Liver (tissue), 9 donors: Measurements from ENCODE around the gene LYST. TPM values are rescaled to one million over a fixed set of nuclear protein-coding genes. Genes with fewer than 3 reads are reported as not detected.

Experiments
- DNase-seq: peaks from one replicate; pipeline ENCODE4 v3.0.0-alpha.2; 2017; ENCODE audit warnings: low spot score
- H3K27ac ChIP-seq, 2 donors: one replicate each; pipeline ENCODE4 v1.7.0; 2013; ENCODE audit warnings: inconsistent platforms in 2 of 2, low read length in 2 of 2, control low read depth in 1 of 2, low read depth in 1 of 2, mild to moderate bottlenecking in 1 of 2
- H3K27me3 ChIP-seq, 4 donors: one replicate each; pipeline versions ENCODE4 v1.6.1 to v1.7.0; 2013; ENCODE audit warnings: low read length in 3 of 4, inconsistent platforms in 1 of 4, mild to moderate bottlenecking in 1 of 4, moderate library complexity in 1 of 4; ENCODE audit not compliant: control insufficient read depth in 4 of 4, insufficient read depth in 4 of 4
- H3K36me3 ChIP-seq, 4 donors: one replicate each; pipeline versions ENCODE4 v1.6.1 to v1.7.0; 2013; ENCODE audit warnings: low read length in 3 of 4, mild to moderate bottlenecking in 3 of 4, low read depth in 1 of 4, moderate library complexity in 1 of 4; ENCODE audit not compliant: control insufficient read depth in 4 of 4, insufficient read depth in 3 of 4
- H3K4me1 ChIP-seq, 4 donors: one replicate each; pipeline versions ENCODE4 v1.6.1 to v1.7.0; 2013; ENCODE audit warnings: low read length in 3 of 4, mild to moderate bottlenecking in 3 of 4, moderate library complexity in 1 of 4; ENCODE audit not compliant: control insufficient read depth in 4 of 4, insufficient read depth in 4 of 4
- H3K4me3 ChIP-seq, 3 donors: one replicate each; pipeline versions ENCODE4 v1.6.1 to v1.7.0; 2013; ENCODE audit warnings: low read length in 3 of 3, control low read depth in 1 of 3, low read depth in 1 of 3, mild to moderate bottlenecking in 1 of 3
- H3K9ac ChIP-seq, 2 donors: one replicate each; pipeline ENCODE4 v1.7.0; 2013; ENCODE audit warnings: low read length in 2 of 2, mild to moderate bottlenecking in 2 of 2, moderate library complexity in 2 of 2, control low read depth in 1 of 2, low read depth in 1 of 2
- H3K9me3 ChIP-seq, 4 donors: one replicate each; pipeline versions ENCODE4 v1.6.1 to v1.7.0; 2013; ENCODE audit warnings: low read length in 3 of 4; ENCODE audit not compliant: control insufficient read depth in 4 of 4
- FOXA1 ChIP-seq: IDR thresholded peaks from 2 replicates; pipeline ENCODE4 v1.6.1; 2016; ENCODE audit warnings: antibody characterized with exemption
- FOXA2 ChIP-seq: IDR thresholded peaks from 2 replicates; pipeline ENCODE4 v1.6.1; 2016; ENCODE audit warnings: antibody characterized with exemption
- GABPA ChIP-seq, 2 donors: IDR thresholded peaks in 1 of 2; conservative IDR thresholded peaks in 1 of 2; 2 replicates each; pipeline ENCODE4 v1.6.1; 2016; ENCODE audit warnings: antibody characterized with exemption in 2 of 2, mild to moderate bottlenecking in 1 of 2, moderate library complexity in 1 of 2
- HNF4A ChIP-seq, 2 donors: conservative IDR thresholded peaks; 2 replicates each; pipeline ENCODE4 v1.6.1; 2016; ENCODE audit warnings: antibody characterized with exemption in 2 of 2, mild to moderate bottlenecking in 2 of 2
- JUND ChIP-seq, 2 donors: IDR thresholded peaks; 2 replicates each; pipeline ENCODE4 v1.6.1; 2016; ENCODE audit warnings: antibody characterized with exemption in 2 of 2
- RXRA ChIP-seq, 2 donors: IDR thresholded peaks; 2 replicates each; pipeline ENCODE4 v1.6.1; 2017 to 2018; ENCODE audit warnings: antibody characterized with exemption in 2 of 2, mild to moderate bottlenecking in 1 of 2
- SP1 ChIP-seq: IDR thresholded peaks from 2 replicates; pipeline ENCODE4 v1.6.1; 2018; ENCODE audit warnings: antibody characterized with exemption, mild to moderate bottlenecking
- TAF1 ChIP-seq: conservative IDR thresholded peaks from 2 replicates; pipeline ENCODE4 v1.6.1; 2016; ENCODE audit warnings: antibody characterized with exemption, mild to moderate bottlenecking
- YY1 ChIP-seq: IDR thresholded peaks from 2 replicates; pipeline ENCODE4 v1.6.1; 2016; ENCODE audit warnings: antibody characterized with exemption, mild to moderate bottlenecking
- WGBS: extraction: QIAGEN DNeasy Blood & Tissue Kit; methylation state at CpG from one replicate; pipeline ENCODE4 v1.1.7; 2013; 5-methylcytosine and 5-hydroxymethylcytosine counted together
- polyA plus RNA-seq, 2 donors: library from polyadenylated mRNA; stranded (reverse) in 1 of 2; unstranded in 1 of 2; fragments of 200-250 nt in 1 of 2; fragments of >200 nt in 1 of 2; fragmentation: Nextera tagmentation in 1 of 2; extraction: Ambion mirVana in 1 of 2; gene quantifications; one replicate each; pipeline versions ENCODE4 v1.2.1 to v1.2.3, GENCODE V29; 2013 to 2015
- total RNA-seq, 2 donors: library from RNA; depleted of rRNA; stranded (reverse); fragments of >200 nt; gene quantifications; one replicate each; pipeline ENCODE4 v1.2.3, GENCODE V29; 2014
- TF ChIP-seq, protein P1 (sequence below): IDR thresholded peaks from 2 replicates; pipeline ENCODE4 v1.6.1; 2016; ENCODE audit warnings: antibody characterized with exemption
- TF ChIP-seq, protein P2 (sequence below): IDR thresholded peaks from 2 replicates; pipeline ENCODE4 v1.6.1; 2016; ENCODE audit warnings: antibody characterized with exemption
- TF ChIP-seq, protein P3 (sequence below): IDR thresholded peaks from 2 replicates; pipeline ENCODE4 v1.6.1; 2016; ENCODE audit warnings: antibody characterized with exemption
- TF ChIP-seq, protein P4 (sequence below): fragments of 150-350 bp; IDR thresholded peaks from 2 replicates; pipeline ENCODE4 v1.5.1; 2017; ENCODE audit warnings: improper control_type of control experiment, low read depth, low read length; ENCODE audit not compliant: missing input control
- TF ChIP-seq, protein P5 (sequence below): IDR thresholded peaks from 2 replicates; pipeline ENCODE4 v1.6.1; 2016; ENCODE audit warnings: antibody characterized with exemption, mild to moderate bottlenecking
- donor health status: healthy.
- donor health status: healthy.
- donor health status: healthy.
- donor health status: healthy.
- donor health status: healthy.

LYST gene
- total and polyA plus RNA-seq, 4 donors = 3.4 to 45.9 (median 14.2) TPM

DNA sequence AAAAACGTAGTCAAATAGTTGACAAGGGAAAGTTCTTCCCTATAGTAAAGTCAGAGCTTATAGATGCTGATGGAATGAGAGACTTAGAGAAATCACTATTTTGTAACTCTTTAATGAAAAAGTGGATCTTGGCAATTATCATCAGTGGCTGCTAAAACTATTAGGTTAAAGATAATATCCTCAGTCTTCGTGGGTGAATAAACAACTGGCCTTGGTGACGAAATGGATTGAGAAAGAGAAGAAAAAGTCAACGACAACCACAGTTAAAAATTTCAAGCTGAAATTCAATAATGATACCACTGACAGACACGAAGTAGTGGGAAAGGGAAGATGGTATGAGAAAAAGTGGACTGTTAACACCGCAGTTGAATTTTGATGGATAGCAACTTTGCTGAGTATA lies 127.1 kb downstream of the LYST start:
- no peak overlapping the region for H3K27ac ChIP-seq
- H3K4me3 ChIP-seq = no peak overlapping the region
- WGBS = 60% methylated on average over 6 of the region's 6 CpGs
- no peak for DNase-seq
- TF ChIP-seq, protein P1, sequence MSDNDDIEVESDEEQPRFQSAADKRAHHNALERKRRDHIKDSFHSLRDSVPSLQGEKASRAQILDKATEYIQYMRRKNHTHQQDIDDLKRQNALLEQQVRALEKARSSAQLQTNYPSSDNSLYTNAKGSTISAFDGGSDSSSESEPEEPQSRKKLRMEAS = no peak
- no peak for TF ChIP-seq HNF4A (conservative IDR thresholded peaks at IDR 0.05)
- TF ChIP-seq FOXA1 = no peak
- no peak for TF ChIP-seq SP1
- TF ChIP-seq YY1 = no peak
- TF ChIP-seq, protein P2, sequence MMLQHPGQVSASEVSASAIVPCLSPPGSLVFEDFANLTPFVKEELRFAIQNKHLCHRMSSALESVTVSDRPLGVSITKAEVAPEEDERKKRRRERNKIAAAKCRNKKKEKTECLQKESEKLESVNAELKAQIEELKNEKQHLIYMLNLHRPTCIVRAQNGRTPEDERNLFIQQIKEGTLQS = no peak
- TF ChIP-seq RXRA (IDR thresholded peaks at IDR 0.05) = no peak
- TF ChIP-seq, protein P3, sequence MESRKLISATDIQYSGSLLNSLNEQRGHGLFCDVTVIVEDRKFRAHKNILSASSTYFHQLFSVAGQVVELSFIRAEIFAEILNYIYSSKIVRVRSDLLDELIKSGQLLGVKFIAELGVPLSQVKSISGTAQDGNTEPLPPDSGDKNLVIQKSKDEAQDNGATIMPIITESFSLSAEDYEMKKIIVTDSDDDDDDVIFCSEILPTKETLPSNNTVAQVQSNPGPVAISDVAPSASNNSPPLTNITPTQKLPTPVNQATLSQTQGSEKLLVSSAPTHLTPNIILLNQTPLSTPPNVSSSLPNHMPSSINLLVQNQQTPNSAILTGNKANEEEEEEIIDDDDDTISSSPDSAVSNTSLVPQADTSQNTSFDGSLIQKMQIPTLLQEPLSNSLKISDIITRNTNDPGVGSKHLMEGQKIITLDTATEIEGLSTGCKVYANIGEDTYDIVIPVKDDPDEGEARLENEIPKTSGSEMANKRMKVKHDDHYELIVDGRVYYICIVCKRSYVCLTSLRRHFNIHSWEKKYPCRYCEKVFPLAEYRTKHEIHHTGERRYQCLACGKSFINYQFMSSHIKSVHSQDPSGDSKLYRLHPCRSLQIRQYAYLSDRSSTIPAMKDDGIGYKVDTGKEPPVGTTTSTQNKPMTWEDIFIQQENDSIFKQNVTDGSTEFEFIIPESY = no peak
- TF ChIP-seq JUND (IDR thresholded peaks at IDR 0.05) = no peak
- no peak for TF ChIP-seq TAF1
- TF ChIP-seq GABPA (IDR thresholded peaks at IDR 0.05 in 1 of 2, conservative IDR thresholded peaks at IDR 0.05 in 1 of 2) = no peak
- TF ChIP-seq, protein P4, sequence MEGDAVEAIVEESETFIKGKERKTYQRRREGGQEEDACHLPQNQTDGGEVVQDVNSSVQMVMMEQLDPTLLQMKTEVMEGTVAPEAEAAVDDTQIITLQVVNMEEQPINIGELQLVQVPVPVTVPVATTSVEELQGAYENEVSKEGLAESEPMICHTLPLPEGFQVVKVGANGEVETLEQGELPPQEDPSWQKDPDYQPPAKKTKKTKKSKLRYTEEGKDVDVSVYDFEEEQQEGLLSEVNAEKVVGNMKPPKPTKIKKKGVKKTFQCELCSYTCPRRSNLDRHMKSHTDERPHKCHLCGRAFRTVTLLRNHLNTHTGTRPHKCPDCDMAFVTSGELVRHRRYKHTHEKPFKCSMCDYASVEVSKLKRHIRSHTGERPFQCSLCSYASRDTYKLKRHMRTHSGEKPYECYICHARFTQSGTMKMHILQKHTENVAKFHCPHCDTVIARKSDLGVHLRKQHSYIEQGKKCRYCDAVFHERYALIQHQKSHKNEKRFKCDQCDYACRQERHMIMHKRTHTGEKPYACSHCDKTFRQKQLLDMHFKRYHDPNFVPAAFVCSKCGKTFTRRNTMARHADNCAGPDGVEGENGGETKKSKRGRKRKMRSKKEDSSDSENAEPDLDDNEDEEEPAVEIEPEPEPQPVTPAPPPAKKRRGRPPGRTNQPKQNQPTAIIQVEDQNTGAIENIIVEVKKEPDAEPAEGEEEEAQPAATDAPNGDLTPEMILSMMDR = no peak
- H3K9ac ChIP-seq = no peak overlapping the region
- H3K4me1 ChIP-seq = peaks cover 0 to 4% (median under 1%) of the 10 kb centered on the region in 4 donors
- H3K36me3 ChIP-seq = peaks cover 0 to 23% (median 11%) of the 10 kb centered on the region in 4 donors
- no peaks in the 10 kb centered on the region for H3K27me3 ChIP-seq
- H3K9me3 ChIP-seq = no peaks in the 10 kb centered on the region

DNA sequence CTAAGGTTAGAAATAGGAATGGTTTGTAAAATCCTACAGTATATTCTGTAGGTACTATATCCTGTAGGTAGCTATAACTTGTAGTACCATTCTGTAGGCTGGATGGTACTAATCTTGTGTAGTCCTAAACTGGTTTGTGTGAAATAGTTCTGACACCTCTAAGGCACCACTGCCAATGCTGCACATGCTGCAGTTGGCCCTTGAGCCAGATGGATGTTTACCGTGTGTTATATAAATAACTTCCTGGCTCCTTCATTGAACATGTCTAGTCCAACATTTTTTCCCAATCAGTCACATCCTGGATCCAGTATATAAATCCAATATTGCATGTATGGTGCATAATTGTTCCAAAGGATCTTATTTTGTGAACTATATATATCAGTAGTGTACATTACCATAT lies 127.6 kb downstream of the LYST start:
- Histone ChIP-seq H3K4me3 (no peak overlapping the region), H3K9me3 (no peaks in the 10 kb centered on the region), H3K4me1 (peaks cover 0 to 4% (median under 1%) of the 10 kb centered on the region in 4 donors), H3K27me3 (no peaks in the 10 kb centered on the region), H3K36me3 (peaks cover 0 to 23% (median 11%) of the 10 kb centered on the region in 4 donors), H3K27ac (no peak overlapping the region), H3K9ac (no peak overlapping the region)
- DNase-seq = no peak
- TF ChIP-seq FOXA1 (peak; percentile 36), FOXA2 (peak; percentile 71), JUND (IDR thresholded peaks at IDR 0.05) (no peak)
- WGBS = 17% methylated on average over 1 of the region's 1 CpG

DNA sequence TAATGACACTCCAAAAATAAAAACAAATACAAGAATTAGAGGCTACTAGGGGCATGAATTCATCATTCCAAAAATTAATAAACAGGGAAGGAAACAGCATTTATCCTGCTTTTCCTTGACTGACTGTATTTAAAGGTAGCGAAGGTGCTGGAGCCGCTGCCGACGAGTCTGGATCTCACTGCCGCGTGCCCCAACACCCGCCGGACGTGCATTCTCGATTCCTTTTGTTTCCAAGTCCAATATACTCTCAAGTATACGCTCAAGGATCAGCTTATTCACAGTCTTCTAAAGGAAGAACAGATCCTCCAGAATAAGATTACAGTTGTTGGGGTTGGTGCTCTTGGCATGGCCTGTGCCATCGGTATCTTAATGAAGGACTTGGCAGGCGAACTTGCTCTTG lies 129.0 kb downstream of the LYST start:
- 98% methylated on average over 13 of the region's 13 CpGs for WGBS
- H3K9me3 ChIP-seq = no peaks in the 10 kb centered on the region
- no peaks in the 10 kb centered on the region for H3K27me3 ChIP-seq
- H3K27ac ChIP-seq = no peak overlapping the region
- H3K4me3 ChIP-seq = no peak overlapping the region
- peaks cover 0 to 20% (median 9%) of the 10 kb centered on the region in 4 donors for H3K36me3 ChIP-seq
- no peak overlapping the region for H3K9ac ChIP-seq
- no peak for DNase-seq
- peaks cover 0 to 4% (median under 1%) of the 10 kb centered on the region in 4 donors for H3K4me1 ChIP-seq
- no peak for TF ChIP-seq TAF1
- TF ChIP-seq, protein P1 = no peak
- TF ChIP-seq FOXA1 = no peak
- no peak for TF ChIP-seq GABPA (IDR thresholded peaks at IDR 0.05 in 1 of 2, conservative IDR thresholded peaks at IDR 0.05 in 1 of 2)
- TF ChIP-seq SP1 = no peak
- TF ChIP-seq RXRA (IDR thresholded peaks at IDR 0.05) = no peak
- TF ChIP-seq, protein P5, sequence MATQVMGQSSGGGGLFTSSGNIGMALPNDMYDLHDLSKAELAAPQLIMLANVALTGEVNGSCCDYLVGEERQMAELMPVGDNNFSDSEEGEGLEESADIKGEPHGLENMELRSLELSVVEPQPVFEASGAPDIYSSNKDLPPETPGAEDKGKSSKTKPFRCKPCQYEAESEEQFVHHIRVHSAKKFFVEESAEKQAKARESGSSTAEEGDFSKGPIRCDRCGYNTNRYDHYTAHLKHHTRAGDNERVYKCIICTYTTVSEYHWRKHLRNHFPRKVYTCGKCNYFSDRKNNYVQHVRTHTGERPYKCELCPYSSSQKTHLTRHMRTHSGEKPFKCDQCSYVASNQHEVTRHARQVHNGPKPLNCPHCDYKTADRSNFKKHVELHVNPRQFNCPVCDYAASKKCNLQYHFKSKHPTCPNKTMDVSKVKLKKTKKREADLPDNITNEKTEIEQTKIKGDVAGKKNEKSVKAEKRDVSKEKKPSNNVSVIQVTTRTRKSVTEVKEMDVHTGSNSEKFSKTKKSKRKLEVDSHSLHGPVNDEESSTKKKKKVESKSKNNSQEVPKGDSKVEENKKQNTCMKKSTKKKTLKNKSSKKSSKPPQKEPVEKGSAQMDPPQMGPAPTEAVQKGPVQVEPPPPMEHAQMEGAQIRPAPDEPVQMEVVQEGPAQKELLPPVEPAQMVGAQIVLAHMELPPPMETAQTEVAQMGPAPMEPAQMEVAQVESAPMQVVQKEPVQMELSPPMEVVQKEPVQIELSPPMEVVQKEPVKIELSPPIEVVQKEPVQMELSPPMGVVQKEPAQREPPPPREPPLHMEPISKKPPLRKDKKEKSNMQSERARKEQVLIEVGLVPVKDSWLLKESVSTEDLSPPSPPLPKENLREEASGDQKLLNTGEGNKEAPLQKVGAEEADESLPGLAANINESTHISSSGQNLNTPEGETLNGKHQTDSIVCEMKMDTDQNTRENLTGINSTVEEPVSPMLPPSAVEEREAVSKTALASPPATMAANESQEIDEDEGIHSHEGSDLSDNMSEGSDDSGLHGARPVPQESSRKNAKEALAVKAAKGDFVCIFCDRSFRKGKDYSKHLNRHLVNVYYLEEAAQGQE = no peak
- TF ChIP-seq, protein P3 = no peak
- TF ChIP-seq FOXA2 = no peak
